Astrocyte of the spinal cord (primary cell): ENCODE measurements around the gene TXNRD2.

Experiments
- DNase-seq: peaks from one replicate; pipeline ENCODE4 v3.0.0; 2011; ENCODE audit warnings: low read depth, low spot score
- H3K4me3 ChIP-seq: 2 replicates; pipeline ENCODE4 v1.5.1; 2011; ENCODE audit warnings: low read depth, mild to moderate bottlenecking, low read length, moderate library complexity
- CTCF ChIP-seq: IDR thresholded peaks from 2 replicates; pipeline ENCODE4 v1.5.1; 2012; ENCODE audit warnings: low read depth, mild to moderate bottlenecking, low read length, inconsistent platforms
- in situ Hi-C: cut with HindIII; loops from 2 replicates; pipeline ENCODE4 v1.10.0; 2017; ENCODE audit warnings: low sequenced_read_pairs

Gene TXNRD2

DNA sequence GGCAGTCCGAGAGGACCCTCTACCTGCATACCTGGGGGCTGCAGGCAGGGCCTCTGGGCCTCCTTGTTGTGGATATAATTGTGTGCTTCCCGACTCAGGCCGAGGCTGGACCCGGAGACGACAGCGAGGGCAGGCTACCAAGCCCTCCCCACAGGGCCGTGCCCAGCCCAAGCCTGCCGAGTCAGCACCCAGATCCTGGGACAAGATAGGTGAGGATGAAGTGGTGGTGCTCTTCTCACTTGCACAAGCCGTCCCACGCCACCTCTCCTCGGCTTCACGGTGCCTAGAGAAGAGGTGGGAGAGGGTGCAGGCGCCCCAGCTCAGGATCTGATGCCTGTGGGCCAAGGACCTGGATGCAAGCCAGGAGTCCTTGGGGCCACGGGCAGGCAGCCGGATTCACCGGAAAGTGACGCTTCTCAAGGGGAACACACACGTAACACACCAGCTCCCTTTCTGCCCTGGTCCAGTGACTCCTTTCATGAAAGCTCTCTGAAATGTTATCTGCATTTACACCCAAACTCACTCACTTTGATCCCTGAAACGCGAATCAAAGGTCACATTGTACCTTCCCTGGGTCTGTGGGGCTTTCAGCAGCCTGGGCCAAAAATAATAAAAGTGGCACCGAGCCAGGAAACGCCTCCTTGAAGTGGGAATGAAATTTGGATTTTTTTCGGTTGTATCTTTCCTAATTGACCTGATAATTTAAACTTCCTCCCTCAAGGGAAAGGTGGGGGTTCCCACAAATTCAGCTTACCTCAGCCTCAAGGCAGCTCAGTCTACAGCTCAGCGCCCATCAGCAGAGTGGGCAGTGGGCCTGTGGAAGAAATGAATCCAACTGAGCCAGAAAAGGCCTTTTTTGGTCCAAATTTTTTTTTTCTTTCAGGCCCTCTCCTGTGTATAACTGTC lies 85.9 kb downstream of the TXNRD2 start:
- peak overlapping the region; percentile 94 for H3K4me3 ChIP-seq
- TF ChIP-seq CTCF = no peak
- peak; percentile 20 for DNase-seq
- in situ Hi-C loops = no loop called here

GRCh38 chr22:19854778-19855503 lies 86.7 kb downstream of the TXNRD2 start, which contains the start of the genes GNB1L and RTL10:
Gene GNB1L (minus strand): TSS chr22:19854874. CDS start chr22:19821355, 33,519 bp downstream.
Gene RTL10 (minus strand): TSS chr22:19854874. CDS start chr22:19852261, 2,613 bp downstream.
- DNase-seq = peak; percentile 98
- H3K4me3 ChIP-seq = peak within 1 kb of the TSS; percentile 94
- in situ Hi-C loops = no loop called here
- TF ChIP-seq CTCF = peak; percentile 19

DNA sequence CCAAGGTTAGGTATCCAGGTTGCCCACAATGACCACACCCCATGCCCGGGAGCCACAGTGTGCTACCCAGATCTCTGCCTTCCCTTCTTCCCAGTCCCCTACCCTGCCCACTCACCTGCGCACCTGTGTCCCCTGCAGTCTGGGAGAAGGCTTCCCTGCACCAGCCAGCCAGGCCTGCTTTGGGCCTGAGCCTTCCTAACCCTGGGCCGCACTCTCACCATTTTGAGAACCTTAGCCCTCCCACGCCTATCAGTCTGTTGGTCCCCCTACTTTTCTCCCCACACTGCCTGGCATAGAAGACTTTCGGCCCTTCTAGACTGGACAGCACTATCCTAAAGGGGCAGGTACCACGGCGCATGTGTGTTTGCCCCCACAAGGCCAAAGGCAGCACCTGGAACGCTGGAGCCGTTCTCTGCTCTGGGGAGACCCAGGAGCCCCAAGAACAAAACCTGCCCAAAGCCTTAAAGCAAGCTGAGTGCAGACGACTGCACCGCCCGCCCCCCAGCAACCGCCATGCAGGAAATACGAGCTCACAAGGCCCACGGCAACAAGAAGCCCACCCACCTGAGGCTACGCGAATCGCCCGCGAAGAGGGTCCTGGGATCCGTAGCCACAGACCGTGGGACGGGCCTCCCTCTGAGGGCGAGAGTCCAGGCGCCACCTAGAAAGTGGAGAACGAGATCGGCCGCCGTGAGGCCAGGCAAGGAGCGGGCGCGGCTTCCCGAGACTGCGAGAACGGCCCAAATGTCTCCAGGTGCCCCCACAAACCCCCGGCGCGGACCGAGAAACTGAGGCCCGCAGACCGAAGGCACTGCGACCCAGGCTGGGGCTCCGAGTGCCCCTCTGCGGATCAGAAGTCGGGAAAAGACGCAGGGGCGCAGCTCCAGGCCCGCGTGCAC lies 87.5 kb downstream of the TXNRD2 start:
- TF ChIP-seq CTCF = no peak
- in situ Hi-C loops = no loop called here
- peak overlapping the region; percentile 94 for H3K4me3 ChIP-seq
- peak; percentile 7 for DNase-seq

DNA sequence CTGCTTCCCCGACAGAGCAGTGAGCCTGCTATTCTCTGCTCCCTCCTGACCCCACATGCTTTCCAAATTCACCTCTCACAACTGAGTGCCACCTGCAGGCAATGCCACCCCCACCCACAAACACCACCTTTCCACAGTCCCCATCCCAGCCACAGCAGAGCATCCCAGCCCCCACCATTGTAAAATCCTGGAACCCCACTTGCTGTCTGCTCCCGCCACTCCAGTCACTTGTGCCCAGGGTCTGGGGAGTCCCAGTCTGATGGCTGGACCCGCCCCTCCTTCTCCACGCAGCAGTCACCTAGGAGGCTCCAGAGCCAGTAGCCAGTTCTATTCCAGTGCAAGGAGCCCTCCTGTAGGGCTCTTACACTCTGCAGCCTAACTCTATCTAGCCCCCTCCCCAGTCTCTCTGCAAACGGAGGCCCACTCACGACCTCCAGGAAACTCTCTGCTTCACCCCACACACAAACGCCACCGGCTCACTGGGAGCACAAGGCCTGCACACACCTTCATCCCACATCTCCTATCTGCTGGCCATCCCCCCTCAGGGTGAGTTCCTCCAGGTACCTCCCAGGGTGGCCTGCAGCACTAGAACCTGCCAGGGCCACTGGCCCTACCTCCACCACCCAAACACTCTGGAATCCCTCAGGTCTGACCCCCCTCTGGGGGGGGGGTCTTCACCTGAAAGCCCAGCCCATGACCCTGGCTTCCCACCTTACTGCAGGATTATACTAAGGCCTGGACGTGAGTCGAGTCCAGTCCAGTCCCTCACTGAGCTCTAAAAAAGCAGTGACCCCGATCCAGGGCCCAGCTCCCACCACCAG lies 88.3 kb downstream of the TXNRD2 start:
- in situ Hi-C loops = no loop called here
- no peak for DNase-seq
- peak overlapping the region; percentile 94 for H3K4me3 ChIP-seq
- TF ChIP-seq CTCF = no peak

DNA sequence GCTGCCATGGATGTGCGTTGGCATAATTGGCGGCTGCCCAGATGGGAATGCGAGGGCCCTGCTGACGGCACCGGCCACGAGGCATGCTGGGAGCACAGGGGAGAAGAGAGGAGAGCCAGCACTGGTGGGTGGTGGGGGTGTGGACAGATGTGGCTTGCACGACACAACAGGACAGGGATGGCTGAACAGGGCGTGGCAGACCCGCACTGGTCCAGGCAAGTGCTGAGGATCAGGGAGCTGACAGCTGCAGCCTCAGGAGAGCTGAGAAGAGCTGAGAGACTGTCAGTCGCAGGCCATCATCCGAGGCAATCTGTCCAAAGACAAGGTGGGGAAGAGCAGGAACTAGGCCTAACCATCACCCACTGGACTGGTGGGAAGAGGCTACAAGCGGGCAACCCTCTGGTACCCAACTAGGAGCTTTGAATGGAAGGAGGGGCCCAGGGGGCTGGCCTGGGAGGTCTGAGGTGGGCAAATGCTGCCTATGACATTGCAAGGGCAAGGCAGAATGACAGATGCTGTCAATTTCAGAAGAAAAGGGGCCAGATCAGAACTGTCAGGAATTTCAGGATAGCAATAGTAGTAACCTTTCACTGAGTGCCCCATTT lies 89.3 kb downstream of the TXNRD2 start:
- TF ChIP-seq CTCF = no peak
- in situ Hi-C loops = no loop called here
- no peak for DNase-seq
- no peak overlapping the region for H3K4me3 ChIP-seq
